ENCODE results near the gene ARPC1A.
"Not testable (repeated sequence)": the region's sequence is repeated elsewhere in the genome, so short reads cannot be mapped to it uniquely, and the experiment has no call there.

Gene ARPC1A

GRCh38 chr7:99407872-99408378, 82.2 kb downstream of the ARPC1A start:
- DNase-seq (ENCODE audit: low read depth in 1 of 2, low spot score in 1 of 2) = peak in 1 of 2 donors; percentile 21

- DNase-seq (ENCODE audit: low read depth in 1 of 2, low spot score in 1 of 2) = peak; percentile 91 to 94
Observed at GRCh38 chr7:99408379-99409191, 82.9 kb downstream of the ARPC1A start, which contains the start of the genes BUD31 and PDAP1. Gene BUD31, plus strand, starts transcription at chr7:99408969. Its CDS starts 2,124 bp downstream, at chr7:99411093. Gene PDAP1, minus strand, starts transcription at chr7:99408597. Its CDS starts 49 bp downstream, at chr7:99408548.

GRCh38 chr7:99409192-99409572, 83.5 kb downstream of the ARPC1A start:
- no peak for DNase-seq (ENCODE audit: low read depth in 1 of 2, low spot score in 1 of 2)

GRCh38 chr7:99409806-99410205, 84.1 kb downstream of the ARPC1A start:
- DNase-seq (ENCODE audit: low read depth in 1 of 2, low spot score in 1 of 2) = no peak

- no peak for DNase-seq (ENCODE audit: low read depth in 1 of 2, low spot score in 1 of 2)
Observed at GRCh38 chr7:99410635-99411034, 84.9 kb downstream of the ARPC1A start.

- DNase-seq (ENCODE audit: low read depth in 1 of 2, low spot score in 1 of 2) = not testable (repeated sequence)
Observed at GRCh38 chr7:99415513-99416127, 89.9 kb downstream of the ARPC1A start.
